ENCODE measurements around the gene MYO18B. TPM values are rescaled to one million over a fixed set of nuclear protein-coding genes. Genes with fewer than 3 reads are reported as not detected.

The MYO18B gene
- total and polyA plus RNA-seq, 2 of the 8 experiments (the other 6 are each of a cell fraction or from before 2014, with no cell fraction given), result 0.62 to 0.78 TPM

DNA sequence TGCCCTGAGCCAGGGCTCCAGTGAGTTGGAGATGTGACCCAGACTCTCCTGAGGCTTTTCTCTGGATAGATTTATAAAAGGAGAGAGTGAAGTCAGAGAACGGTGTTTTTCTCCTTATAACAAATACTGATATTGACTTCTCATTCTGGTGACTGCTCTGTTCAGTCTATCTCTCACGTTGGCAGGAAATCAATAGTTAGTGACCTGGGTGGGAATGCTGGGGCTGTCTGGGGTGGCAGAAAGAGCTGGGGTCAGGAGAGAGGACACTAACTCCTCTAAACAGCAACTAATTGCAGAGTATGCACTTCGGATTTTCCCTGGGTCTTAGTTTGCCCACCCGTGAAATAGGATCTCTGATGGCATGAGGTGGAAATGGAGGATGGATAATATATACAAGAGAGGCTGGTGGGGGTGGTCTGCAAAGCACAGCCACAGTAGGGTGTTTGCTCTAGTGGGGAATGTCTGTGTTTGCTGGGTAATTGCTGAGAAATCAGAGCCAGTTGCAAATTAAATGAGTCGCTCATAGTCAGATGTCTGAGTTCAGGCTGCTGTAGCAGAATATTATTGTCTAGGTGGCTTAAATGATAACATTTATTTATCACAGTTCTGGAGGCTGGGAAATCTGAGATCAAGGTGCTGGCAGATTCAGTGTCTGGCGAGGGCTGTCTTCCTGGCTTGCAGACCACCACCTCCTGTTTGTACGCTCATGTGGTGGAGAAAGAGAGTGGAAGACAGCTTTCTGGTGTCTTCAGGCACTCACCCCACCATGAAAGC lies 167.8 kb downstream of the MYO18B start (continued):
- TF ChIP-seq SUZ12 (IDR thresholded peaks at IDR 0.05; ENCODE audit: low read length), result no peak
- no peak for TF ChIP-seq ZNF274 (IDR thresholded peaks at IDR 0.05; ENCODE audit: borderline replicate concordance, extremely low read depth, low read length)
- TF ChIP-seq POLR2AphosphoS5 (IDR thresholded peaks at IDR 0.05; ENCODE audit: low read depth, low read length), result no peak
